ENCODE data around the gene SNPH.

DNA sequence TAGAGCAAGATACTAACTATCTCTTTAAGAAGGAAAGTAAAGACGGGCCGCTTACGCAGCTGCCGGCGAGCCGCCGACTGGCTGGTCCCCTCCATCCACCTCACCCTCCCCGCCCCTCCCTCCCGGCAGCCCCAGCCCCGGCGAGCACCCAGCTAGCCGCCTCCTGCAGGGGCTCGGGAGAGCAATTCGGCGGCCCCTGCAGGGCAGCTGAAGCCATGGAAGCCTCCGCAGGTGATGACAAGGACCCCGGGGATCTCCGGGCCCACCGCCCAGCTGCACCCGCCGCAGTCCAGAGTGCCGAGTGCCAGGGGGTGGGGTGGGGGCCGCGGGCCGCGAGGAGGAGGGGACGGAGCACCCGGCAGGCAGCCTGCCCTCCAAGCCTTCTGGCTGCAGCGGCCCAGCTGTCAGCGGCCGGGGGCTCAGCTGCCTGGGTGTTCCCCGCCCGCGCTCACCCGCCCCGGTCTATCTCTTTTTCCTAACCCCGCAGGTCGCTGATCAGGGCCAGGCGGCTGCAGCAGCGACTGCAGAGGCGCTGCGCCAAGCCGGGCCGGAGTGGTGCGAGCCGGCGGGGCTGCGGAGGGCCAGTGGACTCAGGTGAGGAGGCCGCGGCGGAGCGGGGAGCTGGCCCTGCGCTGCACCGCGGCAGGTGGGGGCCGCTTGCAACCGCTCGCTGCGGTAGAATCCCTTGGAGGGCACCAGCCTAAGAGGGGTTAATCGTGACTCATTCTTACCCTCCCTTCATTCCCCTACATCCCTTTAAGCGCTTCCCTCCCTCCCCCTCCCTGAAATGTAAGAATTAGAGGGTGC is at the start of gene SNPH:
- peak in 1 of 2 donors; percentile 22 for TF ChIP-seq POLR2A (IDR thresholded peaks at IDR 0.05)
- TF ChIP-seq, protein P1, sequence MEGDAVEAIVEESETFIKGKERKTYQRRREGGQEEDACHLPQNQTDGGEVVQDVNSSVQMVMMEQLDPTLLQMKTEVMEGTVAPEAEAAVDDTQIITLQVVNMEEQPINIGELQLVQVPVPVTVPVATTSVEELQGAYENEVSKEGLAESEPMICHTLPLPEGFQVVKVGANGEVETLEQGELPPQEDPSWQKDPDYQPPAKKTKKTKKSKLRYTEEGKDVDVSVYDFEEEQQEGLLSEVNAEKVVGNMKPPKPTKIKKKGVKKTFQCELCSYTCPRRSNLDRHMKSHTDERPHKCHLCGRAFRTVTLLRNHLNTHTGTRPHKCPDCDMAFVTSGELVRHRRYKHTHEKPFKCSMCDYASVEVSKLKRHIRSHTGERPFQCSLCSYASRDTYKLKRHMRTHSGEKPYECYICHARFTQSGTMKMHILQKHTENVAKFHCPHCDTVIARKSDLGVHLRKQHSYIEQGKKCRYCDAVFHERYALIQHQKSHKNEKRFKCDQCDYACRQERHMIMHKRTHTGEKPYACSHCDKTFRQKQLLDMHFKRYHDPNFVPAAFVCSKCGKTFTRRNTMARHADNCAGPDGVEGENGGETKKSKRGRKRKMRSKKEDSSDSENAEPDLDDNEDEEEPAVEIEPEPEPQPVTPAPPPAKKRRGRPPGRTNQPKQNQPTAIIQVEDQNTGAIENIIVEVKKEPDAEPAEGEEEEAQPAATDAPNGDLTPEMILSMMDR (IDR thresholded peaks at IDR 0.05): no peak
